Kidney glomerular epithelial cell (primary cell): ENCODE data around the gene CFHR4.
"Not testable (repeated sequence)": the region's sequence is repeated elsewhere in the genome, so short reads cannot be mapped to it uniquely, and the experiment has no call there.

Experiments used
- DNase-seq: peaks from one replicate; lab custom pipeline; 2025; lab: John Stamatoyannopoulos, UW

The CFHR4 gene

DNA sequence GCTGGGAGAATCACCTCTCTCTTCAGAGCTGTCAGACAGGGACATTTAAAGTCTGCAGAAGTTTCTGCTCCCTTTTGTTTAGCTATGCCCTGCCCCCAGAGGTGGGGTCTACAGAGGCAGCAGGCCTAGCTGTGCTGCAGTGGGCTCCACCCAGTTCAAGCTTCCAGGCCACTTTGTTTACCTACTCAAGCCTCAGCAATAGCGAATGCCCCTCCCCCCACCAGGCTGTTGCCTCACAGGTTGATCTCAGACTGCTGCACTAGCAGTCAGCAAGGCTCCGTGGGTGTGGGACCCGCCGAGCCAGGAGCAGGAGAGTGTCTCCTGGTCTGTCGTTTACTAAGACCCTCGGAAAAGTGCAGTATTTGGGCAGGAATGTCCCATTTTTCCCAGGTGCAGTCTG is 53.6 kb downstream of the CFHR4 start:
- DNase-seq: not testable (repeated sequence)

DNA sequence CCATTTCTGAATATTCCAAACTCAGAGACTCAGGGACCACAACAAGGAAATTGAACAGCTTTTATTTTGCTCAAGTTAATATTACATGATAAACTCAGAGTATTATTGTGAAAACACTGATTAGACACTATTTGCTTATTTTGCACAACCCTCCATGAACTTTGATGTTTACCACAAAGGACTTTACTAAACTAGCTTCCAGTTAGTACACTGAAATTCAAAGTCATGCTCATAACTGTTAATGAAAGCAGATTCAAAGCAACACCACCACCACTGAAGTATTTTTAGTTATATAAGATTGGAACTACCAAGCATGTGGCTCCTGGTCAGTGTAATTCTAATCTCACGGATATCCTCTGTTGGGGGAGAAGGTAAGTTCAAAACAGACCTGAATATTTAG is 55.7 kb downstream of the CFHR4 start, which contains the start of gene CFHR2:
CFHR2 (plus strand) TSS at position 171 of the 400 bp plus-strand sequence; CDS start at position 314, 143 bp downstream.
- not testable (repeated sequence) for DNase-seq

DNA sequence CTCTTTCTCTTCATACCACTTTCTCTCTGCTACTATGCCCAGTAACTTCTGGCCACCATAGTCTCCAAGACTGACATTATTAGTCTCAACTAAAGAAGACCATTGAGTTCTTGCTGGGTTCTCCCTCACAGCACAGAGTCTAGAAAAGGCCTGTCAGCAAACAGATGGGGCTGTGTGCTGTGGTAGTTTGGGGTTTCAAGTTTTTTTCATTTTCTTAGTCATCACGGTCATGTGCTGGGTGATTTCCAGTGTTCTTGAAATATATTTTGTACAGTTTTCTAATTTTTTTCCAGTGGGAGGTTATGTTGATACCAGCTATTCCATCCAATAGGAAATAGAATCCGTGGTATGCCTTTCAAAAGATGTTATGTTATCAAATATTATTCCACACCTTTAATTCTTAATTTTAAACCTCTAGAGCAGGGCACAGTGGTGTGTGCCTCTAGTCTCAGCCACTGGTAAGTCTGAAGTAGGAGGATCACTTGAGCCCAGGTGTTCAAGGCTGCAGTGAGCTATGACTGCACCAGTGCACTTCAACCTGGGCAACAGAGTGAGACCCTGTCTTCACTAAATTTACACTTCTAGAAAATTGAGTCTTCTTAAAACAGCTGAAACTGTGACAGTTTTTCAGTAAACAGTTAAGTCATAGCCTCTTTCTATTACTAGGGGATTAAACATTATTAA is 64.0 kb downstream of the CFHR4 start:
- DNase-seq: no peak

DNA sequence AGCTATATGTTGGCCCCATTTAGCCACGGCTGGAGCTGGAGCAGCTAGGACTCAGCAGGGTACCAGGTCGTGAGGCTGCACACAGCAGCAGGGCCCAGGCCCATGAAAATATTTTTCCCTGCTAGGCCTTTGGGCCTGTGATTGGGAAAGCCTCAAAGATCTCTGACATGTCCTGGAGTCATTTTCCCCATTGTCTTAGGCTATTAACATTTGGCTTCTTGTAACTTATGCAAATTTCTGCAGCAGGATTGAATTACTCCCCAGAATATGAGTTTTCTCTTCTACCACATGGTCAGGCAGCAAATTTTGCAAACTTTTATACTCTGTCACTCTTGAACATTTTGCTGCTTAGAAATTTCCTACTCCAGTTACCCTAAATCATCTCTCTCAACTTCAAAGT is 66.9 kb downstream of the CFHR4 start:
- no peak for DNase-seq

DNA sequence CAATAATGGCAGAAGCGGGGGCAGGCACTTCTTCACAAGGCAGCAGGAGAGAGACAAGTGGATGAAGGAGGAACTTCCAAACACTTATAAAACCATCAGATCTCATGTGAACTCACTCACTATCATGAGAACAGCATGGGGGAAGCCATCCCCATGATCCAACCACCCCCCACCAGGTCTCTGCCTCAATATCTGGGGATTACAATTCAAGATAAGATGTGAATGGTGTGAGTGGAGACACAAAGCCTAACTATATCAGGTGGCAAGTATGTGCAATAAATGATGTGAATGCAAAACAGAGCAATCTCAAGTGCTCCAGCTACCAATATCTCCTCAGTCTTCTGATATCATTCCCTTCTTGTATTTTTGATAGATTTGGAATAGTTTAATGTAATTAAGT is 68.1 kb downstream of the CFHR4 start:
- DNase-seq: no peak

DNA sequence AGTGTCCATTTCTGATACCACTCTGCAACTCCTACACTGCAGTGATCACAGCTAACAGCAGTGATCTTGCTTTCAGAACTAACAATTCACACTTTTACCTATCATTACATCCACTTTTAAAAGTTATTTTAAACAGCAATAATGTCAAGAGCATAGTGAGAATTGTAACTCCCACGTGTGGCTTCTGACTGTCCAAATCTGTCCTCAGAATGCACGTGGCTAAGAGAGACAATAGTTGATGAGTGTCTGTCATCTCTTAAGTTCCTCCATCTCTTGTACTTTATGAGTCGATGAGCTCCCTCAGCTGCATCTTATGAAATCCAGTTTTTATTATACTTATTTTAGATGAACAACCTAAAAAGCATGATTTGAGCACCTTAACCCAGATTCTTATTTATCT is 73.0 kb downstream of the CFHR4 start:
- DNase-seq: no peak
